ENCODE data around the gene SPATA21.

SPATA21 gene

DNA sequence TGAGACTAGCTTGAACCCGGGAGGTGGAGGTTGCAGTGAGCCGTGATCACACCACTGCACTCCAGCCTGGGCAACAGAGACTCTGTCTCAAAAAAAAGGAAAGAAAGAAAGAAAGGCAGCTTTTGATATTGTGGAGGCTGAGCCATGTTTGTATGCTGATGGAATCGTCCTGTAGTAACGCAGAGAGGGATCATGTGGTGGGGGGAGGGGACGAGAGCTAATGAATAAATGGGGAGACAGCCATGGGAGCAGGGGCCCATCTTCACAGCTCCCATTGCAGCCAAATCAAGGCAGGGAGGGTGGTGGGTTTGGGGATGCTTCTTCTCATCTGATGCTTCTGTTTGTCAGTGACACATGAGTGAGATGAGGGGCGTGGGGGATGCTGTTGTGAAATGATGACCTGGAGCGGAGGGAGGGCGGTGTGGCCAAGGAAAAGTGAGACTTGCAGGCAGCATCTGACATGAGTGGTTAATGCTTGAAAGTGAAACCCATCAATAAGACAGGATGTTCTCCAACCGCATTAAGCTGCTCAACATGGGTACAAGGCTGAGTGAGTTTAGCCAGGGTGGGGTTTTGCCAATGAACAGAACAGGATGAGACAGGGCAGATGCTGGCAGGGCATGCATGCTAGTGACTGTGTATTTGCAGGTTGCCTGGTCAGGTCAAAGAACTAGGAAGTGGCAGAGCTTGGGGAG lies 16.7 kb downstream of the SPATA21 start:
- TF ChIP-seq, protein P1, sequence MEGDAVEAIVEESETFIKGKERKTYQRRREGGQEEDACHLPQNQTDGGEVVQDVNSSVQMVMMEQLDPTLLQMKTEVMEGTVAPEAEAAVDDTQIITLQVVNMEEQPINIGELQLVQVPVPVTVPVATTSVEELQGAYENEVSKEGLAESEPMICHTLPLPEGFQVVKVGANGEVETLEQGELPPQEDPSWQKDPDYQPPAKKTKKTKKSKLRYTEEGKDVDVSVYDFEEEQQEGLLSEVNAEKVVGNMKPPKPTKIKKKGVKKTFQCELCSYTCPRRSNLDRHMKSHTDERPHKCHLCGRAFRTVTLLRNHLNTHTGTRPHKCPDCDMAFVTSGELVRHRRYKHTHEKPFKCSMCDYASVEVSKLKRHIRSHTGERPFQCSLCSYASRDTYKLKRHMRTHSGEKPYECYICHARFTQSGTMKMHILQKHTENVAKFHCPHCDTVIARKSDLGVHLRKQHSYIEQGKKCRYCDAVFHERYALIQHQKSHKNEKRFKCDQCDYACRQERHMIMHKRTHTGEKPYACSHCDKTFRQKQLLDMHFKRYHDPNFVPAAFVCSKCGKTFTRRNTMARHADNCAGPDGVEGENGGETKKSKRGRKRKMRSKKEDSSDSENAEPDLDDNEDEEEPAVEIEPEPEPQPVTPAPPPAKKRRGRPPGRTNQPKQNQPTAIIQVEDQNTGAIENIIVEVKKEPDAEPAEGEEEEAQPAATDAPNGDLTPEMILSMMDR (IDR thresholded peaks at IDR 0.05; ENCODE audit: low read depth, low read length, missing control alignments): no peak
- H3K4me3 ChIP-seq (ENCODE audit: low read depth, low read length): no peak overlapping the region
- no peaks in the 10 kb centered on the region for H3K36me3 ChIP-seq (replicated peaks)
- H3K27ac ChIP-seq: no peak overlapping the region
- in situ Hi-C loops (cut with HindIII; ENCODE audit: low pct_ligation_motif_present, low sequenced_read_pairs): no loop called here
- H3K27me3 ChIP-seq (replicated peaks): no peaks in the 10 kb centered on the region
- DNase-seq: no peak

DNA sequence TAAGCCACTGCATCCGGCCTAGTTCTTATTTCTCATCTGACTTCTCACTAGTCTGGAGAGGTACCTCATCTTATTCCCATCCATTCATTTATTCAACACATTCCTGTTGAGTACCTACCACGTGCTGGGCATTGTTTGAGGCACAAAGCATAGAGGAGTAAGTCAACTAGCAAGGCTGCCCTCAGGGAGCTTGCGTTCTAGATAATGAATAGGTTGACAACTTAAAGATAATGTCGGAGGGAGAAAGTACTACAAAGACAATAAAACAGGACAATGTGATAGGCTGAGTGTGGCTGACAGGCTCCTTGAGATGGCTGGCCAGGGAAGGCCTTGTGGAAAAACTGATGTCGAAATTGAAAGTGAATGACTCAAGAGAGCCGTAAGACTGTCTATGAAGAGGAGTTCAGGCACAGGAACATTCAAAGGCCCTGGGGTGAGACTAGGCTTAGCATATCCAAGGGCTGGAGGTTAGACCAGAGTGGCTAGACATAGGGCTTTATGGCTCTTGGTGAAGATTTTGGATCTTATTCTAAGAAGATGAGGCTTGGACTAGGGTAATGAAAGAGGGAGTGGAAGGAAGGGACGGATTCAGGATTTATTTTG lies 18.3 kb downstream of the SPATA21 start:
- Histone ChIP-seq H3K36me3 (replicated peaks) (no peaks in the 10 kb centered on the region), H3K27ac (no peak overlapping the region), H3K27me3 (replicated peaks) (no peaks in the 10 kb centered on the region), H3K4me3 (ENCODE audit: low read depth, low read length) (no peak overlapping the region)
- in situ Hi-C loops (cut with HindIII; ENCODE audit: low pct_ligation_motif_present, low sequenced_read_pairs): no loop called here
- TF ChIP-seq, protein P1 (IDR thresholded peaks at IDR 0.05; ENCODE audit: low read depth, low read length, missing control alignments): no peak
- no peak for DNase-seq

DNA sequence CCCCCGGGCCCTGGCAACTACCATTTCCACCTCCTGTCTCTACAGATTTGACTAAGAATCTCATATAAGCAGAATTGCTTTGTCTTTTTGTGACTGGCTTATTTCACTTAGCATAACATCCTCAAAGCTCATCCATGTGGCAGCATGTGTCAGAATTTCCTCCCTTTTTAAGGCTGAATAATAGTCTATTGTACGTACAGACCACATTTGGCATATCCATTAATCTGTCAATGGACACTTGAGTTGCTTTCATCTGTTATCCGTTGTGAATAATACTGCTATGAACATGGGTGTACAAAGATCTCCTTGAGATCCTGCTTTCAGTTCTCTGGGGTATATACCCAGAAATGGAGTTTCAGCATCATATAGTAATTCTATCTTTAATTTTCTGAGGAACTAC lies 24.0 kb downstream of the SPATA21 start:
- Histone ChIP-seq H3K27ac (no peak overlapping the region), H3K27me3 (replicated peaks) (no peaks in the 10 kb centered on the region), H3K36me3 (replicated peaks) (no peaks in the 10 kb centered on the region), H3K4me3 (ENCODE audit: low read depth, low read length) (no peak overlapping the region)
- no peak for DNase-seq
- TF ChIP-seq, protein P1 (IDR thresholded peaks at IDR 0.05; ENCODE audit: low read depth, low read length, missing control alignments): no peak
- in situ Hi-C loops (cut with HindIII; ENCODE audit: low pct_ligation_motif_present, low sequenced_read_pairs): no loop called here

DNA sequence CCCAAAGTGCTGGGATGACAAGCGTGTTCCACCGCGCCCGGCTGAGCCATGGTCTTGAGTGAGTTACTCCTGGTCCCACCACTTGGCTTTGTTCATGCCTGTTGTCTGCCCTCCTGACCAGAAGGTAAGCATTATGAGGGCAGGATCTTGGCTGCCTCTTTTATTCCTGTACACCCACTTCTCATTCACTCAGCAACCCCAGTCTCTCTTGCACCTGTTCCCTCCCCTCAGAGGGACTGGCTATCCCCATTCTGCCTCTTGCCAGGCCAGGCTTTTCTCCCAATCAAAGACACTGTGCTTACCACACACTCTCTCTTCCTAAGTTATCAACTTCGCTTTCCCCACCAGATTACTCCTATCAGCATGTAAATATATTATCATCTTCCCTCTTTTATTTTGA lies 26.4 kb downstream of the SPATA21 start:
- Histone ChIP-seq H3K36me3 (replicated peaks) (no peaks in the 10 kb centered on the region), H3K27me3 (replicated peaks) (no peaks in the 10 kb centered on the region), H3K4me3 (ENCODE audit: low read depth, low read length) (no peak overlapping the region), H3K27ac (no peak overlapping the region)
- in situ Hi-C loops (cut with HindIII; ENCODE audit: low pct_ligation_motif_present, low sequenced_read_pairs): no loop called here
- no peak for DNase-seq
- TF ChIP-seq, protein P1 (IDR thresholded peaks at IDR 0.05; ENCODE audit: low read depth, low read length, missing control alignments): no peak

DNA sequence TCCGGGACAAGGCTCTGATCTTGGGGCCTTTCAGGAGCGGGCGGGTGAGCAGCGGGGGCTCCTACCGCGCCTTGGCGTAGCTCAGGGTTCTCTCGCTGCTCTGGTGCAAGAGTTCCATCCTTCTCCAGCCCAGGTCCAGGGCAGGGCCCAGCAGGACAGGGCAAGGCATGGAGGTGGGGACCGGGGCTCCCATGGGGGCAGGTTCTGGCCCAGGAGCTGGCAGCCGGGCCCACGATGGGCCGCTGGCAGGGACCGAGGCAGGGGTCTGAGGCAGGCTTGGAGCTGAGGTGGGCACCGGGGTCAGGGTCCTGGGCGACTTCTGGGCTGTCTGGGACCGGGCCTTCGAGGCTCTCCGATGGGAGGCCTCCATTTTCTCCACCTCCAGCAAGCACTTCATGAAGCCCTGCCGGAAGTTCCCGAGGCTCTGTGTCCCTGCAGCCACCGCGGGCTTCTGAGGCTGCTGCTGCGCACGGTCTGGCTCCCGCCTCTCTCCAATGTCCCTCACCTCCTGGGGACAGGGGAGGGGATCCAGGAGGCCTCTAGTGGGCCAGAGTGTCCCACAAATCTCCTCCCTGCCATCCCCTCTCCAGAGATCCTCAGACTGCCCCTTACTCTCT lies 27.6 kb downstream of the SPATA21 start:
- Histone ChIP-seq H3K4me3 (ENCODE audit: low read depth, low read length) (no peak overlapping the region), H3K27me3 (replicated peaks) (no peaks in the 10 kb centered on the region), H3K27ac (no peak overlapping the region), H3K36me3 (replicated peaks) (no peaks in the 10 kb centered on the region)
- in situ Hi-C loops (cut with HindIII; ENCODE audit: low pct_ligation_motif_present, low sequenced_read_pairs): no loop called here
- DNase-seq: no peak
- TF ChIP-seq, protein P1 (IDR thresholded peaks at IDR 0.05; ENCODE audit: low read depth, low read length, missing control alignments): no peak

Data from brain microvascular endothelial cell (primary cell).